ENCODE measurements around the gene HOXB13. TPM values are rescaled to one million over a fixed set of nuclear protein-coding genes. Genes with fewer than 3 reads are reported as not detected.

HOXB13 gene
- total RNA-seq, 2 donors from 2014 or later: 78.7 to 249 TPM

DNA sequence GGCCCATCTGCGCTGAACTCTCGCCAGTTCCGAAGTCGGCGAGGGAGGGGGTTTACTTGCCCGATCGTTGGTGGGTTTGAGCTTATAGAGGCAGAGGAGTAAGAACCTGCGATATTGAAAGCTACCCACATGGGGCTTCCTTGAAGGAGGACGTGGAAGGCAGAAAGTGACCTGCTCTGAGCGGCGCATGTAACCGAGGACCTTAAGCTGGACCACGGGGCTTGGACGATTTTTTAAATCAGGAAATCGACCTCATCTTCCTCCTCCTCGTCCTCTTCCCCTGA lies 3.6 kb downstream of the HOXB13 start:
- no peaks in the 10 kb centered on the region for H3K36me3 ChIP-seq

DNA sequence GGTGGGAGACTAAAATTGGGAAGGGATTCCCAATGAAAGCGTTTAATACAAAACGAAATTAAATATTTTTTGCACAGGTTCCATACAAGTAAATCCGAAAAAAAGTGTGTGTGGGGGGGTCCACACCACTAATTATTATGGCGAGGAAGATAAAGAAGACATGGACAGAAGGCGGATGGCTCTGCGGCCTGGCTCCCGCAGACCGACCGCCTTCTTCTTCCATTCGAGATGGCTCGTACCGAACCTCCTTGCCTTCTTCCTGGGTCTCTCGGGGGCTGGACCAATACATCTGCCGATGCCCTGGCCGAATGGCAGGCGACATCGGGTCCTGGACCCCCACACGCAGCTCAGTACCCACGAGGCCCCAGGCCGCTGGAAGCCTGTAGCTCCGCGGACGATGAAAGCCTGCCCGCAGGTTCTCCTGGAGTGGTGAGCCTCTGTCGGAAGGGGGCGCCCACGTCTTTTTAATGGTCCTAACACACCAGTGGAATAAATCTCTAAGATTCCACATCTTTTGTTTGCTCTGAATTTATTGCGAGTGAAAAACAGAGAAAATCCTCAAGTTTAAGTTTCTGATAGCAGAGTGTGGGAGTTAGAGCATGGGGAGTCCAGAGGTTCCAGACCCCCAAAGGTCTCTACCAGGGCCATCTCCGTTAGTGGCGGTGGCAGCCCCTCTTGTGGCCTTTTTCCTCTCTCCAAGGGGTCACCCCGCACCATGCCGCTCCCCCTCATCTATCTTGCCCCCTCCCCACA lies 4.1 kb downstream of the HOXB13 start:
- H3K27me3 ChIP-seq (replicated peaks; ENCODE audit: insufficient read depth): no peaks in the 10 kb centered on the region
- TF ChIP-seq POLR2A (IDR thresholded peaks at IDR 0.05) (no peak), POLR2AphosphoS5 (IDR thresholded peaks at IDR 0.05) (peak; percentile 63)
- TF ChIP-seq, protein P1, sequence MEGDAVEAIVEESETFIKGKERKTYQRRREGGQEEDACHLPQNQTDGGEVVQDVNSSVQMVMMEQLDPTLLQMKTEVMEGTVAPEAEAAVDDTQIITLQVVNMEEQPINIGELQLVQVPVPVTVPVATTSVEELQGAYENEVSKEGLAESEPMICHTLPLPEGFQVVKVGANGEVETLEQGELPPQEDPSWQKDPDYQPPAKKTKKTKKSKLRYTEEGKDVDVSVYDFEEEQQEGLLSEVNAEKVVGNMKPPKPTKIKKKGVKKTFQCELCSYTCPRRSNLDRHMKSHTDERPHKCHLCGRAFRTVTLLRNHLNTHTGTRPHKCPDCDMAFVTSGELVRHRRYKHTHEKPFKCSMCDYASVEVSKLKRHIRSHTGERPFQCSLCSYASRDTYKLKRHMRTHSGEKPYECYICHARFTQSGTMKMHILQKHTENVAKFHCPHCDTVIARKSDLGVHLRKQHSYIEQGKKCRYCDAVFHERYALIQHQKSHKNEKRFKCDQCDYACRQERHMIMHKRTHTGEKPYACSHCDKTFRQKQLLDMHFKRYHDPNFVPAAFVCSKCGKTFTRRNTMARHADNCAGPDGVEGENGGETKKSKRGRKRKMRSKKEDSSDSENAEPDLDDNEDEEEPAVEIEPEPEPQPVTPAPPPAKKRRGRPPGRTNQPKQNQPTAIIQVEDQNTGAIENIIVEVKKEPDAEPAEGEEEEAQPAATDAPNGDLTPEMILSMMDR (IDR thresholded peaks at IDR 0.05): peak; percentile 66 to 87 (median 80)
- peak overlapping the region; percentile 97 to 98 for H3K27ac ChIP-seq

More for the DNA sequence above, 3.6 kb downstream of the HOXB13 start:
- DNase-seq (ENCODE audit: low spot score): no peak
- Histone ChIP-seq H3K27ac (peak overlapping the region; percentile 97 to 98), H3K27me3 (replicated peaks; ENCODE audit: insufficient read depth) (no peaks in the 10 kb centered on the region), H3K4me1 (replicated peaks) (peaks cover 10% of the 10 kb centered on the region), H3K9me3 (no peaks in the 10 kb centered on the region), H3K4me3 (peak overlapping the region; percentile 55 to 63)
- TF ChIP-seq, protein P1 (IDR thresholded peaks at IDR 0.05): no peak
- TF ChIP-seq POLR2A (IDR thresholded peaks at IDR 0.05) (no peak), POLR2AphosphoS5 (IDR thresholded peaks at IDR 0.05) (no peak)
- WGBS: 2% methylated on average over 16 of the region's 16 CpGs
- intact Hi-C loops (cut with DNase I): loop anchor here (5.0 to 10.0 kb wide), 2 partner anchors 67 to 160 kb away; no protein-coding TSS in a partner anchor

DNA sequence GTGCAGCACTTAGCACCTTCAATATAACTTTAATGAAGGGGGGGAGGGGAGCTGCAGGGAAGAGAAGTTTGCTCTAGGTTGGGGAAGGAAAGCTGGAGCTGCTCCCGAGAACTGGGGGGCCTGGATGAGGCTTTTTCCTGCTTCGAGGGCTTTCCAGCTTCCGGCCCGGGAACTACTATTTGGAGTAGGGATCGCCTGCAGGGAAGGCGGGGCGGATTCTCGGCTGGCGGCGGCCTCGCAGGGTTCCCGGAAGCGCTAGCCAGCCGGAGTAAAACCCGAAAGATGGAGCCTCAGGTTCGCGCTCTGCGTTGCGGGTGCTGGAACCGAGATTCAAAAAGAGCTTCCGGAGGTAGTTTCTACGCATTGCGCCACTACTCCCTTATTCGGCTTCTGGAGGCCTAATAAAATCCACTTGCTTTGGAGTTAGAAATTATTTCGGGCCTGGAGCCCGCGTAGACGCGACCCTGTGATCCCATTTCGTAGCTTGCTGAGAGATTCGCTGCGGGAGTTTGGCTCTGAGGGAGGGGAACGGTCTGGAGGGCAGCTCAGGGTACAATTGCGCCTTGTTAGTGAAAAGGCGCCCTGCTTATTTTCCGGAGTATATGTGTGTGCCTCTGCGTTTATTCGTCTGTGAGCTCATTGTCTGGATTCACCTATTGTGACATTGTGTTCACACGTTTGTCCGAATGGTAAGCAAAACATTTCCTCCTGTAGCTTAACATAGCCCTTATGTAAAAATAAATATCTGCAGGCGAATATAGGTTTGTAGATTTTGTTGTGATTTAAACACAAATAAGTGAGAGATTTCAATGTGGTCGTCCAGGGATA lies 4.9 kb downstream of the HOXB13 start:
- Histone ChIP-seq H3K36me3 (no peaks in the 10 kb centered on the region), H3K4me1 (replicated peaks) (peaks cover 5% of the 10 kb centered on the region), H3K27me3 (replicated peaks; ENCODE audit: insufficient read depth) (no peaks in the 10 kb centered on the region), H3K9me3 (no peaks in the 10 kb centered on the region), H3K4me3 (peak overlapping the region; percentile 55 to 63), H3K27ac (peak overlapping the region; percentile 97 to 98)
- TF ChIP-seq, protein P1 (IDR thresholded peaks at IDR 0.05): no peak
- no peak for TF ChIP-seq POLR2AphosphoS5 (IDR thresholded peaks at IDR 0.05)
- TF ChIP-seq POLR2A (IDR thresholded peaks at IDR 0.05): no peak
- DNase-seq (ENCODE audit: low spot score): peak; percentile 67
- intact Hi-C loops (cut with DNase I): loop anchor here (10.0 kb wide), 1 partner anchor 161 kb away; no protein-coding TSS in a partner anchor
- WGBS: 7% methylated on average over 42 of the region's 42 CpGs

More for the DNA sequence above, 4.1 kb downstream of the HOXB13 start:
- H3K4me3 ChIP-seq: peak overlapping the region; percentile 55 to 63
- peak; percentile 94 for DNase-seq (ENCODE audit: low spot score)
- no peaks in the 10 kb centered on the region for H3K36me3 ChIP-seq
- no peaks in the 10 kb centered on the region for H3K9me3 ChIP-seq
- intact Hi-C loops (cut with DNase I): loop anchor here (5.0 to 10.0 kb wide), 2 partner anchors 68 to 160 kb away; no protein-coding TSS in a partner anchor
- peaks cover 5% of the 10 kb centered on the region for H3K4me1 ChIP-seq (replicated peaks)
- 4% methylated on average over 32 of the region's 32 CpGs for WGBS

DNA sequence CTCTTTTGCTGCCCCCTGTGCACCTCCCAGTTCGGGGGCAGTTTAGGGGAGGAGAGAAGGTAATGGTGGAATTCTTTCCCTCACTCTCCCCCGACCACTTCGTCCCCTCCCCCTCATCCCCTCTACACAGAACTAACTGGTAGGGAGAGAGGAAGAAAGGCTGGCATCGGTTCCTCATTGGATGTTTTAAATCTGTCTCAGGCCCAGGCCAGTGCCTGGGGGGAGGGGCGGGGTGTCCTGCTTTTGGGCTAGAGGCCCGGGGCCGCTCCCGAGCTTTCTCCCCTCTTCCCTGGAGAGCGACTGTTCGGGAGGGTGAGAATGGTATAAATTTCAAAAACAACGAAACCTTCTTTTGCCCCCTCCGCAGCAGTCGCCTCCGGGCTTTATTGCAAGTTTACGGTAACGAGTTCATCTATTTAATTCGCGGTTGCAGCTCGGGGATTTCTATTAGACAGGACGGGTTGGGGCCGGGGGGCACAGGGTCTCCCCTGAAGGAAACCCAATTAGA lies 5.6 kb downstream of the HOXB13 start, which contains the start of gene PRAC2:
TSS of gene PRAC2 (plus strand) at position 271 of the 508 bp plus-strand sequence. CDS start 1,226 bp downstream, outside the sequence.
- H3K4me3 ChIP-seq: peak within 1 kb of the TSS; percentile 55 to 63
- intact Hi-C loops (cut with DNase I): loop anchor here (10.0 kb wide), 1 partner anchor 162 kb away; no protein-coding TSS in a partner anchor
- WGBS: 5% methylated on average over 20 of the region's 21 CpGs
- peaks cover 5% of the 10 kb centered on the region for H3K4me1 ChIP-seq (replicated peaks)
- peak; percentile 86 for DNase-seq (ENCODE audit: low spot score)
- peak within 1 kb of the TSS; percentile 97 to 98 for H3K27ac ChIP-seq
- H3K9me3 ChIP-seq: no peaks in the 10 kb centered on the region
- no peaks in the 10 kb centered on the region for H3K27me3 ChIP-seq (replicated peaks; ENCODE audit: insufficient read depth)
- TF ChIP-seq POLR2A (IDR thresholded peaks at IDR 0.05): no peak
- TF ChIP-seq, protein P1 (IDR thresholded peaks at IDR 0.05): no peak
- TF ChIP-seq POLR2AphosphoS5 (IDR thresholded peaks at IDR 0.05): no peak
- H3K36me3 ChIP-seq: no peaks in the 10 kb centered on the region

Data from prostate gland (tissue), 2 donors.